ENCODE data around the gene TLE4. TPM values are rescaled to one million over a fixed set of nuclear protein-coding genes. Genes with fewer than 3 reads are reported as not detected.
A peak's percentile ranks its signal among the peaks of the same experiment; 100 is the strongest.

The TLE4 gene
- total and polyA plus RNA-seq, 4 experiments from 2014 or later, result 27.9 to 101 (median 72.2) TPM

DNA sequence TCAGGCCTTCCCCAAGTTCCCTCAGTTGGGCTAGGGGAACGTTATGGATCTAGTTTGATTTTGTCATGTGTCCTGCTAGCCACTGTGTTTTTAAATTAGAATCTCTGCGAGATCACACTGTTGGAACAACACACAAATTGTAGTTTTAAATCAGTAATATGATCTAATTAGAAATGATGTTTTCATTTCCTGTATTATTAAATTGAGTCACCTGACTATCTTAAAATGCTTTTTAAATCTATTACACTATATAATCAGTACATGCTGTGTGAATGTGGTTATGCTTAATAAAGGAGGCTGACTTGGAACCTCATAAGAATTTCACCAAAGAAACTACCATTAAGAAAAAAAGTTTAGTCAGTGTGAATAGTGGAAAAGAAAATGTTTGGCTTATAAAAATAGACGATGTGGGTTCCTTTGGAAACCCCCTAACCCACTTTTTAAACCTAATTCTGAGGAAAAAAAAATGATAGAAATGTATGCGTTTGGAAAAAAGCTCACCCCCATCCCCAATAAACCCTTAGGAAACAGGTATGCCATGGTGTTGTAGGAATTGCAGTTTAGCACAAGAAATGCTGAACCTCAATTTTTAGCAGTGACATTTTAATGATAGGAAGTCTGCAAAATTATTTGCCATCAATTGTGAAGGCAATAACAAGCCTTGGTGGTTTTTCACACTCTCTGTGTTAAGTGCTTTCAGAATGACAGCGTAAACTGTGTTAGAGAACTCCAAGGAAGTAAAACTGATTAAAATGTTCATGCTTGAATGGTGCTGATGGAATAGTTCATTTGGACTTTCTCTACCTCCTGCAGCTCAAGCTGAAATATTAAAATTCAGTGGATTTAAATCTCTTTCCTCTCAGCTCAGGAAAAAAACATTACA lies 59.0 kb downstream of the TLE4 start:
- H3K36me3 ChIP-seq (ENCODE audit: insufficient read depth, low read length), result no peaks in the 10 kb centered on the region
- no peaks in the 10 kb centered on the region for H3K27me3 ChIP-seq (ENCODE audit: insufficient read depth, low read length)
- ChIA-PET CTCF (ENCODE audit: partially characterized antibody) (no interaction called here), POLR2A (ENCODE audit: partially characterized antibody) (interaction anchor here (1.0 kb wide), 1 partner anchor 59 kb away, joined by 4 read pairs; the partner anchor contains the start of gene TLE4)
- H3K9me3 ChIP-seq (ENCODE audit: control insufficient read depth in 1 of 2, low read length in 2 of 2), result no peaks in the 10 kb centered on the region
- Mint-ChIP-seq H3K27ac (peak overlapping the region in 4 of 7 donors; percentile 15 to 81 (median 59)), H3K36me3 (peaks cover 11 to 15% of the 10 kb centered on the region in 2 donors), H3K4me3 (peak overlapping the region in 4 of 8 donors; percentile 36 to 72 (median 48)), H3K9me3 (no peaks in the 10 kb centered on the region), H3K27me3 (no peaks in the 10 kb centered on the region), H3K4me1 (peaks cover 36 to 78% (median 59%) of the 10 kb centered on the region in 4 donors)
- H3K4me3 ChIP-seq (ENCODE audit: low read length in 2 of 2), result no peak overlapping the region
- no peak for DNase-seq
- intact Hi-C loops (cut with micrococcal nuclease), result no loop called here
- H3K4me1 ChIP-seq (ENCODE audit: insufficient read depth, low read length), result peaks cover 43% of the 10 kb centered on the region
- no peak overlapping the region for H3K27ac ChIP-seq (ENCODE audit: low read depth, low read length)

- CTCF ChIA-PET (ENCODE audit: partially characterized antibody), result no interaction called here
- DNase-seq, result no peak
- Histone ChIP-seq H3K27me3 (ENCODE audit: insufficient read depth, low read length) (no peaks in the 10 kb centered on the region), H3K4me1 (ENCODE audit: insufficient read depth, low read length) (peaks cover 44% of the 10 kb centered on the region), H3K9me3 (ENCODE audit: control insufficient read depth in 1 of 2, low read length in 2 of 2) (no peaks in the 10 kb centered on the region), H3K36me3 (ENCODE audit: insufficient read depth, low read length) (no peaks in the 10 kb centered on the region), H3K4me3 (ENCODE audit: low read length in 2 of 2) (no peak overlapping the region), H3K27ac (ENCODE audit: low read depth, low read length) (no peak overlapping the region)
- Mint-ChIP-seq H3K4me3 (peak overlapping the region in 1 of 8 donors; percentile 3), H3K4me1 (peaks cover 41 to 89% (median 68%) of the 10 kb centered on the region in 4 donors), H3K9me3 (no peaks in the 10 kb centered on the region), H3K27ac (peak overlapping the region in 3 of 7 donors; percentile 2 to 73 (median 42)), H3K36me3 (peaks cover 18 to 23% of the 10 kb centered on the region in 2 donors), H3K27me3 (no peaks in the 10 kb centered on the region)
- POLR2A ChIA-PET (ENCODE audit: partially characterized antibody), result interaction anchor here (0.7 to 2.7 kb wide), 3 partner anchors 8 to 61 kb away, joined by 3 to 19 read pairs (median 3); partner anchors contain the start of gene TLE4
- intact Hi-C loops (cut with micrococcal nuclease), result no loop called here
Observed at GRCh38 chr9:79632060-79632459, 60.3 kb downstream of the TLE4 start.

- Histone ChIP-seq H3K4me3 (ENCODE audit: low read length in 2 of 2) (no peak overlapping the region), H3K27ac (ENCODE audit: low read depth, low read length) (no peak overlapping the region), H3K9me3 (ENCODE audit: control insufficient read depth in 1 of 2, low read length in 2 of 2) (no peaks in the 10 kb centered on the region), H3K36me3 (ENCODE audit: insufficient read depth, low read length) (no peaks in the 10 kb centered on the region), H3K4me1 (ENCODE audit: insufficient read depth, low read length) (peaks cover 51% of the 10 kb centered on the region), H3K27me3 (ENCODE audit: insufficient read depth, low read length) (no peaks in the 10 kb centered on the region)
- H3K27ac Mint-ChIP-seq, result peak overlapping the region in 4 of 7 donors; percentile 38 to 82 (median 52)
- peaks cover 45 to 89% (median 70%) of the 10 kb centered on the region in 4 donors for H3K4me1 Mint-ChIP-seq
- ChIA-PET CTCF (ENCODE audit: partially characterized antibody) (interaction anchor here (1.3 kb wide), 1 partner anchor 15 kb away, joined by 4 read pairs; no protein-coding TSS in a partner anchor), POLR2A (ENCODE audit: partially characterized antibody) (interaction anchor here (0.9 to 2.7 kb wide), 4 partner anchors 9 to 61 kb away, joined by 3 to 19 read pairs (median 5); partner anchors contain the start of gene TLE4)
- no peaks in the 10 kb centered on the region for H3K27me3 Mint-ChIP-seq
- intact Hi-C loops (cut with micrococcal nuclease), result no loop called here
- peak overlapping the region in 4 of 8 donors; percentile 34 to 45 (median 40) for H3K4me3 Mint-ChIP-seq
- DNase-seq, result no peak
- H3K9me3 Mint-ChIP-seq, result no peaks in the 10 kb centered on the region
- H3K36me3 Mint-ChIP-seq, result peaks cover 20 to 26% of the 10 kb centered on the region in 2 donors
Observed at GRCh38 chr9:79632705-79633104, 60.9 kb downstream of the TLE4 start.

- Mint-ChIP-seq H3K4me1 (peaks cover 52 to 89% (median 72%) of the 10 kb centered on the region in 4 donors), H3K9me3 (peaks cover 0 to 2% (median under 1%) of the 10 kb centered on the region in 8 donors), H3K27me3 (no peaks in the 10 kb centered on the region), H3K27ac (peak overlapping the region in 4 of 7 donors; percentile 1 to 88 (median 41)), H3K36me3 (peaks cover 23 to 24% of the 10 kb centered on the region in 2 donors), H3K4me3 (peak overlapping the region in 5 of 8 donors; percentile 1 to 63 (median 45))
- Histone ChIP-seq H3K27ac (ENCODE audit: low read depth, low read length) (no peak overlapping the region), H3K4me1 (ENCODE audit: insufficient read depth, low read length) (peaks cover 59% of the 10 kb centered on the region), H3K4me3 (ENCODE audit: low read length in 2 of 2) (no peak overlapping the region), H3K36me3 (ENCODE audit: insufficient read depth, low read length) (no peaks in the 10 kb centered on the region), H3K9me3 (ENCODE audit: control insufficient read depth in 1 of 2, low read length in 2 of 2) (no peaks in the 10 kb centered on the region), H3K27me3 (ENCODE audit: insufficient read depth, low read length) (no peaks in the 10 kb centered on the region)
- intact Hi-C loops (cut with micrococcal nuclease), result no loop called here
- peak in 1 of 5 donors; percentile 8 for DNase-seq
- CTCF ChIA-PET (ENCODE audit: partially characterized antibody), result interaction anchor here (1.3 kb wide), 1 partner anchor 14 kb away, joined by 4 read pairs; no protein-coding TSS in a partner anchor
- POLR2A ChIA-PET (ENCODE audit: partially characterized antibody), result interaction anchor here (0.9 to 2.7 kb wide), 3 partner anchors 9 to 62 kb away, joined by 3 to 19 read pairs (median 7); partner anchors contain the start of gene TLE4
Observed at GRCh38 chr9:79633558-79633957, 61.8 kb downstream of the TLE4 start.

DNA sequence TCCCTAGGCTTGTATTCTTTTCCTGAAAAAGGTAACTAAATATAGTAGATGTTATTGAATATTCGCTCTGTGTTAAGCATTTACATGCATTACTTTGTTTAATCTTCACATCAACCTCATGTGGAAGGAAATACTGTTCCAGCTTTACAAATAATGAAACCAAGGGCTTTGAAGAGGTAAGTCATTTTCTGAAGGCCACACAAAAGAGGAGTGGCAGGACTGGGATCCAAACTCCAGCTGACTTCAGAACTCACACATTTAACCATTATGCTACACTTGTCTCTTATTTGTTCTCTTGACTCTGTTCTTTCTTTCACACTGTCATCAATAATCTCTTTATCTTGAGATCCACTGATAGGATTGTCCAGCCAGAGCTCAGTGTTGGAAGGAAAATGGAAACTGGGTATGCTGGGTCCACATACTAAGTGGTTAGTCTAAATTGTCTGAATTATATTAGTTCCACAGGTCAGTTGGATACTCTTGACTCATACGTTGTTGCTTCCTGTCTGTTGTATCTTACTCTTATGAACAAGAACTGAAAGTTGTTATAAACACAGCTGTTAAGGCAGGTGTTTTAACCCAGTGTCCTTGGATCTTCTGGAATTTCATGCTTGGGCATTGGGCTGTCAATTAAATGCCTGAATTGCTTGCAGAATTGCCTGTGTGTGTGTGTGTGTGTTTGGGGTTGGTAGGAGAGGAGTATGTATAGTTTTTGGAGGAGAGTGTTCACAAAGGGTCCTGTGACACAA lies 65.6 kb downstream of the TLE4 start:
- ChIA-PET CTCF (ENCODE audit: partially characterized antibody) (interaction anchor here (1.0 kb wide), 1 partner anchor 12 kb away, joined by 3 read pairs; no protein-coding TSS in a partner anchor), POLR2A (ENCODE audit: partially characterized antibody) (interaction anchor here (1.1 to 1.4 kb wide), 2 partner anchors 9 to 13 kb away, joined by 4 read pairs; no protein-coding TSS in a partner anchor)
- Mint-ChIP-seq H3K27ac (peak overlapping the region in 4 of 7 donors; percentile 11 to 49 (median 36)), H3K4me3 (peak overlapping the region in 5 of 8 donors; percentile 4 to 72 (median 61)), H3K9me3 (peaks cover 0 to 6% (median 4%) of the 10 kb centered on the region in 8 donors), H3K36me3 (peaks cover 33 to 34% of the 10 kb centered on the region in 2 donors), H3K27me3 (no peaks in the 10 kb centered on the region), H3K4me1 (peaks cover 50 to 92% (median 74%) of the 10 kb centered on the region in 4 donors)
- intact Hi-C loops (cut with micrococcal nuclease), result no loop called here
- peaks cover 60% of the 10 kb centered on the region for H3K4me1 ChIP-seq (ENCODE audit: insufficient read depth, low read length)
- H3K36me3 ChIP-seq (ENCODE audit: insufficient read depth, low read length), result no peaks in the 10 kb centered on the region
- H3K9me3 ChIP-seq (ENCODE audit: control insufficient read depth in 1 of 2, low read length in 2 of 2), result no peaks in the 10 kb centered on the region
- no peak for DNase-seq
- no peak overlapping the region for H3K4me3 ChIP-seq (ENCODE audit: low read length in 2 of 2)
- H3K27ac ChIP-seq (ENCODE audit: low read depth, low read length), result no peak overlapping the region
- no peaks in the 10 kb centered on the region for H3K27me3 ChIP-seq (ENCODE audit: insufficient read depth, low read length)

DNA sequence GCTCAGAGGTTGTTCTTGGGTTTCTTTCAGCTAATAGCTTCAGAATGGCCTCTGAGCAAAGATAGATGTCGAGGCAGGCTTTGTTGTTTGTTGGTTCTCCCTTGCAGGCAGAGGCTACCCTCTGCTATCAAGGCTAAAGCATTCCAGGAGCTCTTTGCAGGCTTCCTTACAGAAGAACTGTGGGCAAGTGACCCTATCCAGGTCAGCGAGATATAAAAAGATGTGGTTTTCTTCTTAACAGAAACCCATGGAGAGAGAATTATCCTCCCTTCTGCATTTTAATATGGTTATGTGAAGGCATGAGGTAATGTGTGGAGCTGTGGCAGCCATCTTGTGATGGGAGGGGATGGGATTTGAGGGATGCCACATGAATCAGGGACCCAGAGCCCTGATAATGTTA lies 67.0 kb downstream of the TLE4 start:
- Histone ChIP-seq H3K27me3 (ENCODE audit: insufficient read depth, low read length) (no peaks in the 10 kb centered on the region), H3K36me3 (ENCODE audit: insufficient read depth, low read length) (no peaks in the 10 kb centered on the region), H3K4me1 (ENCODE audit: insufficient read depth, low read length) (peaks cover 46% of the 10 kb centered on the region), H3K4me3 (ENCODE audit: low read length in 2 of 2) (no peak overlapping the region), H3K27ac (ENCODE audit: low read depth, low read length) (no peak overlapping the region), H3K9me3 (ENCODE audit: control insufficient read depth in 1 of 2, low read length in 2 of 2) (peaks cover 0 to 2% of the 10 kb centered on the region in 2 donors)
- CTCF ChIA-PET (ENCODE audit: partially characterized antibody), result interaction anchor here (0.7 to 1.0 kb wide), 5 partner anchors 11 to 82 kb away, joined by 3 to 4 read pairs (median 3); no protein-coding TSS in a partner anchor
- H3K9me3 Mint-ChIP-seq, result peaks cover 0 to 8% (median 5%) of the 10 kb centered on the region in 8 donors
- H3K36me3 Mint-ChIP-seq, result peaks cover 40 to 47% of the 10 kb centered on the region in 2 donors
- H3K27ac Mint-ChIP-seq, result peak overlapping the region in 2 of 7 donors; percentile 65 to 72
- H3K4me3 Mint-ChIP-seq, result peak overlapping the region in 3 of 8 donors; percentile 40 to 45 (median 41)
- POLR2A ChIA-PET (ENCODE audit: partially characterized antibody), result interaction anchor here (1.1 to 3.2 kb wide), 4 partner anchors 10 to 67 kb away, joined by 3 to 22 read pairs (median 4); partner anchors contain the start of gene TLE4
- H3K4me1 Mint-ChIP-seq, result peaks cover 45 to 87% (median 63%) of the 10 kb centered on the region in 4 donors
- DNase-seq, result no peak
- no peaks in the 10 kb centered on the region for H3K27me3 Mint-ChIP-seq
- intact Hi-C loops (cut with micrococcal nuclease), result no loop called here
